ENCODE data around the gene TANGO2. TPM values are rescaled to one million over a fixed set of nuclear protein-coding genes. Genes with fewer than 3 reads are reported as not detected.

The TANGO2 gene
- total RNA-seq, 1 experiment from 2014 or later = 17.0 TPM

GRCh38 chr22:20017622-20017958, 3.3 kb upstream of the TANGO2 start (continued):
- TF ChIP-seq ZBTB33 (IDR thresholded peaks at IDR 0.05; ENCODE audit: extremely low read depth, insufficient replicate concordance, low read length) = no peak
- no peak for TF ChIP-seq SIN3A (IDR thresholded peaks at IDR 0.05; ENCODE audit: low read depth)

GRCh38 chr22:20018001-20018400, 2.9 kb upstream of the TANGO2 start:
- intact Hi-C loops (cut with micrococcal nuclease) = no loop called here
- POLR2A ChIA-PET = no interaction called here

More at GRCh38 chr22:20018001-20018400, 2.9 kb upstream of the TANGO2 start:
- H4K20me1 ChIP-seq (ENCODE audit: insufficient read depth) = no peaks in the 10 kb centered on the region
- H3K9me3 ChIP-seq (ENCODE audit: control insufficient read depth in 1 of 2, insufficient read depth in 1 of 2, low read depth in 1 of 2, low read length in 2 of 2) = no peaks in the 10 kb centered on the region
- H3K4me3 ChIP-seq (replicated peaks in 1 of 2; ENCODE audit: low read depth in 1 of 2, low read length in 2 of 2) = no peak overlapping the region
- no peaks in the 10 kb centered on the region for H3K36me3 ChIP-seq (ENCODE audit: control insufficient read depth in 1 of 2, insufficient read depth in 2 of 2, low read length in 2 of 2)
- BruUV-seq (replicated peaks) = no TSS peak
- no peaks in the 10 kb centered on the region for H3K9me2 ChIP-seq (ENCODE audit: insufficient read depth)
- TF ChIP-seq TCF7L2 (IDR thresholded peaks at IDR 0.05; ENCODE audit: borderline replicate concordance, extremely low read depth, insufficient read depth, insufficient read length) = no peak
- TF ChIP-seq ZBTB33 (IDR thresholded peaks at IDR 0.05; ENCODE audit: extremely low read depth, insufficient replicate concordance, low read length) = no peak
- no peak for TF ChIP-seq SIN3A (IDR thresholded peaks at IDR 0.05; ENCODE audit: low read depth)
- TF ChIP-seq CTCF (IDR thresholded peaks at IDR 0.05 in 2 of 3, conservative IDR thresholded peaks at IDR 0.05 in 1 of 3; ENCODE audit: borderline replicate concordance in 1 of 3, insufficient read depth in 1 of 3, low read depth in 2 of 3, low read length in 2 of 3) = no peak
- TF ChIP-seq ZNF274 (IDR thresholded peaks at IDR 0.05; ENCODE audit: low read depth, low read length) = no peak
- TF ChIP-seq POLR2A (IDR thresholded peaks at IDR 0.05; ENCODE audit: borderline replicate concordance, extremely low read depth, insufficient read depth, insufficient read length) = no peak
- no peak for TF ChIP-seq REST (IDR thresholded peaks at IDR 0.05; ENCODE audit: low read depth)
- no peak for TF ChIP-seq FOSL1 (IDR thresholded peaks at IDR 0.05; ENCODE audit: low read depth)
- no peak for TF ChIP-seq ATF3 (IDR thresholded peaks at IDR 0.05)
- TF ChIP-seq EZH2 (IDR thresholded peaks at IDR 0.05) = no peak
- TF ChIP-seq YY1 (IDR thresholded peaks at IDR 0.05; ENCODE audit: extremely low read depth, insufficient replicate concordance, low read depth, low read length) = no peak
- TF ChIP-seq RAD21 (IDR thresholded peaks at IDR 0.05; ENCODE audit: low read depth) = no peak
- TF ChIP-seq MAX (IDR thresholded peaks at IDR 0.05) = no peak
- no peak for TF ChIP-seq ZFX (IDR thresholded peaks at IDR 0.05)
- no peak for TF ChIP-seq SRF (IDR thresholded peaks at IDR 0.05; ENCODE audit: low read depth)
- no peaks in the 10 kb centered on the region for H3K27me3 ChIP-seq (ENCODE audit: insufficient read depth, low read length)
- no peak overlapping the region for H3K27ac ChIP-seq (ENCODE audit: low read depth, low read length)
- CTCF ChIA-PET = no interaction called here
- peaks cover 20 to 39% of the 10 kb centered on the region in 2 experiments; a peak in 3 of 4 replicates for H3K4me1 ChIP-seq (ENCODE audit: control insufficient read depth in 1 of 2, insufficient read depth in 2 of 2, low read length in 2 of 2)
- no peak overlapping the region for H2AFZ ChIP-seq (ENCODE audit: low read depth, low read length, poor library complexity, severe bottlenecking)
- peak overlapping the region; percentile 98; the same call in 1 of the 2 replicates for H3K4me2 ChIP-seq (ENCODE audit: low read length)
- RAD21 ChIA-PET (ENCODE audit: low non-redundant PET in 1 of 2, low total read pairs in 2 of 2, uncharacterized antibody in 2 of 2, unreplicated experiment in 2 of 2) = no interaction called here
- ATAC-seq (no peak), DNase-seq (ENCODE audit: low read depth, low spot score) (no peak)
- no peak overlapping the region for H3K9ac ChIP-seq (ENCODE audit: low read length)
- H3K79me2 ChIP-seq (ENCODE audit: insufficient read depth, low read length) = peaks cover 19% of the 10 kb centered on the region

Data from HCT116 (cell line).